GM19463 (cell line): ENCODE data around the gene RAMP1.
"Not testable (repeated sequence)": the region's sequence is repeated elsewhere in the genome, so short reads cannot be mapped to it uniquely, and the experiment has no call there.

Experiments
- ATAC-seq: cut with Tn5 transposase; IDR thresholded peaks from one replicate; pipeline ENCODE4 v1.9.1; 2021; ENCODE audit warnings: mild to moderate bottlenecking, moderate library complexity; ENCODE audit not compliant: unreplicated experiment

The RAMP1 gene

GRCh38 chr2:237943395-237944094 lies 84.1 kb downstream of the RAMP1 start:
- no peak for ATAC-seq

GRCh38 chr2:237944302-237944701 lies 84.9 kb downstream of the RAMP1 start:
- no peak for ATAC-seq

- no peak for ATAC-seq
Measured at GRCh38 chr2:237946423-237946822, 87.0 kb downstream of the RAMP1 start.

GRCh38 chr2:237951354-237951753 lies 91.9 kb downstream of the RAMP1 start:
- ATAC-seq: not testable (repeated sequence)

GRCh38 chr2:237951878-237952277 lies 92.5 kb downstream of the RAMP1 start:
- ATAC-seq: no peak

DNA sequence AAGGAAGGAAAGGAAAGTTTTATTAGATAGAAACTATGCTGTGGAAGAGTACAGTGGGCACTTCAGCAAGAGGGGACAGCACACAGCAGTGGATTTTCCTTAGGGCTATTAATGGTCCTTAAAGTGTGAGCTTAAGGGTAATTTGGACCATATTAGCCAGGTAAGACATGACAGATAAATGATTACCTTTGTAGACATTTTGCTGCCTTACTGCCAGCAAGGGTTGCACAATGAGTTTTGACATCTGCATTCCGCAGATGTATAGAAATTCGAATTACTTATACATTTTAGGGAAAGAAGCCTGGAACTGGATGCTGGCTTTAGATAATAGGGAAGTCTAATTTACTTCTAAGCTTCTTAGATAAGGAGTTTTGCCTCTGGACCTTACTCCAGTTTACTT lies 93.4 kb downstream of the RAMP1 start:
- ATAC-seq: no peak

DNA sequence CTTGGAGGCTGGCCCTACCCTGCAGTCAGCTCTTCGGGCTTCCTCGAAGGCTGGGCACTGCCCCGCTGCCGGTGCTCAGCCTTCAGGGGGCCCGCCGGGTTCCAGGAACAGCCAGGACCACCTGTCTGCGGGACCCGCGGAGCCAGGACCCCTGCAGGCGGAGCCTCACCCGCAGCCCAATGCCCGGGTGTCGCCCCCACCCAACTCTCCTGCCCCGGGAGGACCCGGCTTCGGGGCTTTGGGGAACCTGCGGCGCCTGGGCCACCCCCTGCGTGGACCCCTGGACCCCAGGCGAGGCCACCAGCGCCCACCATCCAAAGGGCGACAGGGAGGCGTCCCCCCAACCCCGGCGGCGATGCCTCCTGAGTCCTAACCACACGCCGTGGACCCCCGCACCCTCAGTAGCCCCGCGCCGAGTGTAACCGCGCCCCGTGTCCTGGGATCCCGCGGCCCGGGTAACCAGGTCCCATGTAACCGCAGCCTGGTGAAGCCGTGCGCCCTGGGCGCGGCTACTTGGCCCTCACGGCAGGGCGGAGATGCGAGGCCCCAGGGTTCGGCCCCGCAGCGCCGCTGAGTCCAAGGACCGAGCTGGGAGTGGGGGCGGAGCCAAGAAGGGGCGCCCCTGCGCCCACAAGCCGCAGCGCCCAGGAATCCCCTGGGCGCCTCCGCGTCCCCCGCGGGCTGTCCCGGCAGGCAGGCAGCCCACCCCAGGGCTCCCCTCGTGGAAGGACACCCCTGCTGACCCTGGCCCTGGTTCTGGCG lies 96.4 kb downstream of the RAMP1 start:
- no peak for ATAC-seq

DNA sequence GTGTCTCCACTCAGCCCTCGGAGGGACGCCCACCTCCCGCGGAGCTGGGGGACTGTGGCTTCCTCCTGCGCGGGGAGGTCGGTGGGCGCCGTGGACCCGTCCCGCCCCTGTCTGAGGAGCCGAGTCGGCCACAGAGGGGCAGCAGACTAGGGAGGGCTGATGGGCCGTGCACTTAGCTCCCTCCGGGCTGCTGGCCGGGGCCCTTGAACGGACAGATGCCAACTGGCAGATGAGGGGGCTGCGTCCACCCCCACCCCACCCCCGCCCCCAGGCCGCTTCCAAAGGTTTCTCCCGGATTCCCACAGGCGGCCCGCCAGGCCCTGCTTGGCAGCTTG lies 96.9 kb downstream of the RAMP1 start:
- no peak for ATAC-seq

GRCh38 chr2:237961637-237962036 lies 102.2 kb downstream of the RAMP1 start:
- no peak for ATAC-seq
